H4 (cell line): ENCODE results near the gene CRELD2. TPM values are rescaled to one million over a fixed set of nuclear protein-coding genes. Genes with fewer than 3 reads are reported as not detected.

ENCODE experiments used
- DNase-seq: peaks from one replicate; pipeline ENCODE4 v3.0.0-alpha.2; 2015; ENCODE audit warnings: low spot score
- total RNA-seq: library from RNA; depleted of rRNA; stranded (reverse); fragments of >200 nt; shearing (Covaris generic); gene quantifications from 2 replicates; pipeline ENCODE4 v1.2.3, GENCODE V29; 2014

The CRELD2 gene
- total RNA-seq, 1 experiment from 2014 or later, result 95.9 TPM

DNA sequence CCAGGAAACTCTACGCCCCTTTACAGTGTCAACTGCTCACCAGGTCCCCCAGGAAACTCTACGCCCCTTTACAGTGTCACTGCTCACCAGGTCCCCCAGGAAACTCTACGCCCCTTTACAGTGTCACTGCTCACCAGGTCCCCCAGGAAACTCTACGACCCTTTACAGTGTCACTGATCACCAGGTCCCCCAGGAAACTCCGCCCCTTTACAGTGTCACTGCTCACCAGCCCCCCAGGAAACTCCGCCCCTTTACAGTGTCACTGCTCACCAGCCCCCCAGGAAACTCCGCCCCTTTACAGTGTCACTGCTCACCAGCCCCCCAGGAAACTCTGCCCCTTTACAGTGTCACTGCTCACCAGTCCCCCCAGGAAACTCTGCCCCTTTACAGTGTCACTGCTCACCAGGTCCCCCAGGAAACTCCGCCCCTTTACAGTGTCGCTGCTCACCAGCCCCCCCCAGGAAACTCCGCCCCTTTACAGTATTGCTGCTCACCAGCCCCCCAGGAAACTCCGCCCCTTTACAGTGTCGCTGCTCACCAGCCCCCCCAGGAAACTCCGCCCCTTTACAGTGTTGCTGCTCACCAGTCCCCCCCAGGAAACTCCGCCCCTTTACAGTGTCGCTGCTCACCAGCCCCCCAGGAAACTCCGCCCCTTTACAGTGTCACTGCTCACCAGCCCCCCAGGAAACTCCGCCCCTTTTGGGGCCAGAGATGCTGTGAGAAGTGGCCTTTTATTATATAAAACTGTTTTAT lies 26.8 kb downstream of the CRELD2 start:
- DNase-seq, result peak; percentile 28

DNA sequence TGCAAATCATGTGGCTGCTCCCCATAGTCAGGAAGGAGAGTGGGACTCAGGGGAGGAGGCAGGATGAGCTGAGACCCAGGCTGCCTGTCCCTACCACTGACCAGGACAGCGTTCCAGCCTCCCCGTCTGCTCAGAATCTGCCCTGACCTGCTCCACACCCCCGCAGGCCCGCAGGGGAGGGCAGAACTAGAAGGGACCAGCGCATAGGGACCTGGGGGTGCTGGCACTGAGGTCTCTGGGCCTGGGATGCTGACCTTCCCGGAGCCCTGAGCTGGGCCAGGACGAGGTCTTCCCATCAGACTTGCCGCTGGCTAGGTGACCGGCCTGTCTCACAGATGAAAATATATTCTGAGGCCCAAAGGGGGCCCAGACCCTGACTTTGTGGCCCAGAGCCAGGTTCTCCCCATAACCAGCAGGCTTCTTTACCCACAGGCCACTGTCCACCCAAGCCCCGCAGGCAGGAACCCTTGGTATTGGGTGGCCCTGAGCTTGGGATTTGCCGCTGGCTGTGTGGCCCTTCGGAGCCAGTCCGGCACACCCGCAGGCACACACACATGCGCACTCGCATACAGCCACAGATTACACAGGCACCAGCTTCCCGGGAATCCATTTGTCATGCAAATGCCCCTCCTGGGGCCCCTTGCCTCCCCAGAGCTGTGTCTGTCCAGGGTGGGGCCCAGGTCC lies 28.3 kb downstream of the CRELD2 start:
- DNase-seq, result no peak

DNA sequence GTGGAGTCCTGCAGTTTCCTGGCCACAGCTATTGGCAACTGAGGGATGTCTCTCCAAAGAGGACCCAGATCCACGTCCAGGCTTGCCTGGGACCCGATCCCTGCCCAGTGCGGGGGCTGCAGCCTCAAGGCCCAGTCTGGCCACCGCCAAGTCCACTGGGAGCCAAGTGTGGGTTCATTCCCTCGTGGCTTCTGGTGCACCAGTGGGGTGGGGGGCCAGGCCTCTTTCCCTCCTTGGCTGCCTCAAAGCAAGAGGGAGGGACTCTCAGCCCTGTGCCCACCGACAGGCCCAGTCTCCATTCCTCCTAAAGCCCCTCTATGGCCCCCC lies 28.8 kb downstream of the CRELD2 start:
- DNase-seq, result no peak

DNA sequence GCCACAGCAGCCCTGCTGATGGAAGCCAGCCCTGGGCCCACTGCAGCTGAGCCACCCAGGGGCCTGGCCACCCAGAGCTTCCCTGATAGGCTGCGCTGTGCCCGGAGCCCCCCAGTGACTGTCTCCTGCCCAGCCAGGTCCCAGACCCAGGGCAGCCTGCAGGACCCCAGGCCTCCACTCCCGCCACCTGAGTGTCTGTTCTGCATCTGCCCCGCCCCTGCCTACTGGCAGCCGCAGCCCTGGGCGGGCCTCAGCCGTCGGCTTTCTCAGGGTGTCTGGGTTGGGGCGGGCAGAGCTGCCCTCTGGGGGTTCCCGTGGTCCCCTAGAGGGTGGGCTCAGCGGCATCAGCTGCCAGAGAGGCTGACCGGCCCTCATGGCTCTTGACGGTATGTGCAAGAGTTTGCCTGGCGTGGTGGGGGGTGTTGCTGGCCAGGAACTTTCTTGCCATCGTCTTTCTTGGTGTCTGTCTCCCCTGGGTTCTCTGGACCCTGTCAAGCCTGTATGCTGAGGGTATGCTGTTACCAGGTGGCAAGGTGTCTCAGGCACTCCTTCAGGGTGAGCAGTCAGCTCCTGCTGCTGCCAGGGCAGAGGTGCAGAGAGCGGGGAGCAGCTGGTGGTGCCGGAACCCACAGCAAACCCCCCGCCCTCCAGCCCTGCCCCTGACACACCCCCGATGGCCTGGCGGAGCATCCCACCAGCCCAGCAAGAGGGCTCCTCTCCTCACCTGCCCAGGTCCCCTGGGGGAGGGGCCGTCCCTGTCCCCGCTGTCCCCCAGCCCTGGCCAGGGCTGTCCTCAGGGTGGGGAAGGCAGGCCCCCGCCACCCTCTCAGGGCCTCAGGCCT lies 29.9 kb downstream of the CRELD2 start:
- no peak for DNase-seq

DNA sequence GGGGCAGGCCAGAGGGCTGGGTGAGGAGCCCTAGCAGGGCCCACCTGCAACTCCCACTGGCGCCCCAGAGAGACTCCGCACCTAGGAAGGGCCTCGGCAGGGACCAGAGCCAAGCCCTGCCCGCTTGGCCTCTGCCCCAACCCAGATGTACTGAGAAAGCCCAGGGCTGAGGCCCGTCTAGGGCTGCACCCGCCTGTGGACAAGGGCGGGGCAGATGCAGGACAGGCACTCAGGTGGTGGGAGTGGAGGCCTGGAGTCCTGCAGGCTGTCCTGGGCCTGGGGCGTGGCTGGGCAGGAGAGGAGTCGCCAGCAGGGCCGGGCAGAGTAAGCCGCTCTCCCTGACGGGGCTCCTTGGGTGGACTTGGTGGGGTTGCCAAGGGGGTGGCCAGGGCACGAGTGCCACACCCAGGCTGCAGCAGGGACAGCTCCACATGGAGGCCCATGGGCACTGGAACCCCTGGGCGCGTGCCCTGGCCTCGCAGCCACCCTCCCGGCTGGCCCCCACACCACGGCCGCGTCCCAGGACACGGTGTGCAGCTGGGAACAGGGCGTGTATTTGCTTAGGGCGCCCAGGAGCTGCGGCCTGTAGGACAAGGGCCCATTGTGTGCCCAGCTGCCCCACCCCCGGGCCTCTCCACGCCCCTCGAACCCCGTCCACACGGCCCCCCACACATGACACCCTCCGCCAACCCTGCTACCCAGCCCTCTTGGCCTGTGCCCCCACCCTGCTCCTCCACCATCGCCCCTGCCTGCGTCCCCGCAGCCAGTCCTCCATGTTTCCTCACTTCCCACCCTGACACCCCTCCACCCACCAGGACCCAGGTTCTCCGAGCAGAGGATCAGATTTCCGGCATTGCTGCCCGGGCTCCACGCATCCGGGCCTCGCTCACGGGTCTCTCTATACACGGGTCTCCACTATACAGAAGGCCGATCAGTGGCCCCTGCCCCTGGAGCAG lies 30.8 kb downstream of the CRELD2 start:
- no peak for DNase-seq

DNA sequence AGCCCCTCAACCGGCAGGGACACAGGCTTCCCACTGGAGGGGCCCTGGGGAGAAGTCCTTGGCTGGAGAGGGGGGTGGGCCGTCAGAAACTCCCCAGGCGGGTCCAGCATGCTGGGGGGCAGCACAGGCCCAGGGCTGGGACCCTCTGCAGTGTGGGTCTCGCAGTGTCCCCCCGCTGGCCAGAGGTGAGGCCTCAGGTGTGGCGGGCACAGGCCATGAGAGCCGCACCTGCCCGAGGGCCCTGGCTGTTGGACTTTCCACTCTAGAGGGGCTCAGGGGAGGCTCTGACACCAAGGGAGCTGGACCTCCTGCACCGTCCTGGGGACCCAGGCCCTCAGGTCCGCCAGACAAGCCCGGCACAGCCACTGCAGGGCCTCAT lies 31.5 kb downstream of the CRELD2 start:
- no peak for DNase-seq

DNA sequence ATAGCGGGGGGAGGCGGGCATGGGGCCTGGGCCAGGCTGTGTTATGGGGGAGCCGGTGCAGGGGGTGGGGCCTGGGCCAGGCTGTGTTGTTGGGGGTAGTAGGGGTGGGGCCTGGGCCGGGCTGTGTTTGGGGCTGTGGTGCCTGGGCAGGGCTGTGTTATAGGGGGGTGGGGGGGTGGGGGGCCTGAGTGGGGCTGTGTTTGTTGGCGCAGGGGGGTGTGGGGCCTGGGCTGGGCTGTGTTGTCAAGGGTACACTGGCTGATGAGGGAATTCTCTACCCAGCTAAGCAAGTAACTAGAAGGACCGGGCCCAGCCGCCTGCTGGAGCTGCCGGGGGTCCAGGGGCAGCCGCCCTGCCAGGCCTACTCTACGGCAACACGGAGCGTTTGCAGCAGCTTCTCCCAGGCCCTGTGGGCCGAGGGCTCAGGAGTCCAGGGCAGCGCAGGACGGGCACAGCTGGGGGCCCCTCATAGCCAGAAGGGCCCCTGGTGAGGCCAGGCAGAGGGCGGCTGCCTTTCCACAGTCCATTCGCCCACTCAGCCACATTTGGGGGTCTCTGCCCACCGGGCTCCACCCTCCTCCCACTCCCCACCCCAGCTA lies 32.1 kb downstream of the CRELD2 start:
- no peak for DNase-seq

DNA sequence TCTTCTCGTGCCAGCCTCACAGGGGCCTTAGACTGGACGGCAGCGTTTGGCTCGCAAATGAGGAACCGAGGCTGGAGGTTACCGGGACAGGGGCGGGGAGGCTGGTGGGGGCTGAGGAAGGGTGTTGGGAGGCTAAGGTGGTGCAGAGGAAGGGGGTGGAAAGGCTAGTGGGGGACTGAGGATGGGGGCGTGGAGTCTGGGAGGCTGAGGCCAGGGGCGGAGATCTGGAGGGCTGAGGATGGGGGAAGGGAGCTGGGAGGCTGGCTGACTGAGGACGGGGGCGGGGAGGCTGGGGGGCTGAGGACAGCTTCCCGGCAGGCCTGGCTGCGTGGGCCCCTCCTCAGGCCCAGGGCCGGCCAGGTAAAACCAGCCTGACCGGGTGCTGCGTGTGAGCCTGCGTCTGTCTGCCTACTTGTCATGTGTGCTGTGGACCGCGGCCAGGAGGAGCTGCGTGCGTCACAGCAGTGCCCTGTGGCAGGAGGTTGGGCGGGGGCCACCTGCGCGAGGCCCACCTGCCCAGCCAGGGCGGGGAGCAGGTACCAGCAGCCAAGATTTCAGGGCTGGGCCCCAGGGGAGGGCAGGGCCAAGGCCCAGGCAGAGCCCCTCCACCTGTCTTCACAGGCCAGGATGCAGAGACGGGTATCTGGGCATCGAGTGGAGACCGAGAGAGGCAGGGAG lies 32.7 kb downstream of the CRELD2 start:
- DNase-seq, result no peak

DNA sequence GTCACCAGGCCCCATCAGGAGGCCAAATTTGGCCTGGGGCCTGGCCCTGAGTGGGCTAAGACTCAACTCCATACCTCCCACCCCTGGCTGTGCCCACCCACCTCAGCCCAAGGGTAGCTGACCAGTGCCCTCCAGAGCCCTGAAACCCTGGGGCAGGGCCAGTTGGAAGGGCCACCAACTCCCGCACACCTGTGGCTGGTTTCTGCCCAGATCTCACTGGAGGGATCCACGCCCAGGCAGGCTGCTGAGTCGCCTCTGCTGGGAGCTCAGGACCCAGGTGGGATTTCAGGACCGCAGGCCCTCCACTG lies 33.2 kb downstream of the CRELD2 start:
- DNase-seq, result no peak

DNA sequence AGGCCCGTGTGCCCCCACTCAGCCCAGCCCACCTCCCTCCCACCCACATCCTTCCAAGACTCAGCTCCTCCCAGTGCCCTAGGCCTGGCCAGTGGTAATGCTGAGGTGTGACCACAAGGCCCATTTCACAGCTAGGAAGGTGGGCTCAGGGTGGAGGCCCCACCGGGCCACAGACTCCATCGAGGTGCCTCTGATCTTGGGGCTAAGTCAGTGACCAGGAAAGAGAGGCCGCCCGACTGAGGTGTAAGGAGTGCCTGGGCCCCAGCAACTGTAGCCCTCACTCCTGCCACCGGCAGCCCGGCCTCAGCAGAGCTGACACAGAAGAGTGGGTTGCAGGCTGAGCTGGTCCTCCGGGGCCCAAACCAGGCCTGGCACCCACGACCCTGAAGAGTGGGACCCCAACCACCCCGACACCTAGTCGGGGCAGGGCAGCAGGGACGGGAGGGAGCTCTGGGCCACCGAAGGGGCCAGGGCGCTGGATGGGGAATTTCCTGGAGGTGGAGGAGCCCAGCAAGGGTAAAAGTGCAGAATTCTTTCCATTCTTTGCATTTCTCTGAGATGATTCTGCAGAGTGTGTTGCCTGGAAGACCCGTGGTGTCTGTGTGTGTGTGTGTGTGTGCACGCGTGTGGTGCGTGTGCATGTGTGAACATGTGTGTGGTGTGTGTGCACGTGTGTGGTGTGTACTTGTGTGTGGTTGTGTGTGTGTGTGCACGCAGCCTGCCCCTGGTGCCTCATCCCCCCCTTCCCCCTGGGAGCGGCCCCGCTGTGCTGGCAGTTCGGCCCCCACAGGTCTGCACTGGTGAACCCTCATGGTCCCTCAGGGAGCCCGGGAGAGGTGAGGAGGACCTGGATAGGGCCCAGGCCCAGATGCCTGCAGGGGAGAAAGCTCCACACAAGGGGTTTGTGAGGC lies 33.8 kb downstream of the CRELD2 start:
- no peak for DNase-seq

DNA sequence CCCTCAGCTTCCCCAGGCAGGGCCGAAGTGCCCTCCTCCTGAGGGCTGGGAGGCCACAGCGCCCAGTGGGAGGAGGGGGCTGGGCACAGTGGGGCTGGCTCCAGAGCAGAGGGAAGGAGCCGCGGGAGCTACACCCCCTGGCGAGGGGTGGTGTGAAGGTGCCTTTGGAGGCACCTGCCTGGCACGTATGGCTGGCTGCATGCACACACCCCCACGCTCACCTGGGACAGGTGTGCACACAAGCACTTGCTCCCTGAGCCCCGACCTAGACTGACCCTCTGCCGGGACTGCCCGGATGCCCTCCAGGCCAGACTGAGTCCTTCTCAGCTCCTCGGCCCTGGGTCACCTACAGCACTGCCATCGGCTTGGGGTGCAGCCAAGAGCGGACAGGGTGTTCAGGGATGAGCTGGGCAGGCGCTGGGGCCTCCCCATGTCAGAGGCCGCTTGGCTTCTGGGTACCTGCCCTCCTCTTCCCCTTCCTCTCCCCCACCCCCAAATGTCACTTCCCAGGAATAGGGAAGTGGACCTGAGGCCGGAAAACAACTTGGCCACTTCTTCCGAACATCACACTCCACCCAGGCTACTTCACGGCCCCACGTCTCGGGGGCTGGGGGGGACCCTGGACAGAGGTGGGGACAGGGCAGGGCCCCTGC lies 34.7 kb downstream of the CRELD2 start:
- no peak for DNase-seq

DNA sequence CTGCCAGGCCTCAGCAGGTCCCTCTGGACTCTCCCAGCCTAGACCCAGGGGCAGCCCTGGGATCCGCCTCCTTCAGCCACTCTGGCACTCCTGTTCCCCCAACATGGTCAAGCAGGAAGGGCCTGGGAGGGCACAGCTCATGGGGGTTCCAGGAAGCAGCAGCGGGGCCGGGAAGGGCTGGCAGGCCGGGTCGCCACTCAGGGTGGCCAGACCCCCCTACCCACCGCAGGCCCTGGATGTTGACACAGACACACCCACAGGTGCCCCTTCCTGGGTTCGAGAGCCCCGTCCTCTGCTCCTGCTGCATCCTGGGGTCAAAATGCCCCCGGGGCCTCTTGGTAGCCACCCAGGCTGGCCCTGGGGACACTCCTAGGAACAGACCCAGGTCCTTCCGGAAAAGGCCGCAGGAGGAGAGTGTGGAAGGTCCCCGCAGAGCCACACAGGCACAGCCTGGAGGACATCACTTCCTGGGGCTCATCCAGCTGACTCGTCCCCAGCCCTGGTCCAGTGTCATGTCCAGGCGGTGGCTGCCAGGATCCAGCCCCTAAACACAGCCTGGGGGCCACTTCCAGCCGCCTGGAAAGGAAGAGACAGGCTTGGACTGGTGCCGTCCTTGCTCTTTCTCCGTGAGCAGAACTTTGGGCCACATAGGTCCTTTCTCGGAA lies 35.4 kb downstream of the CRELD2 start:
- no peak for DNase-seq

DNA sequence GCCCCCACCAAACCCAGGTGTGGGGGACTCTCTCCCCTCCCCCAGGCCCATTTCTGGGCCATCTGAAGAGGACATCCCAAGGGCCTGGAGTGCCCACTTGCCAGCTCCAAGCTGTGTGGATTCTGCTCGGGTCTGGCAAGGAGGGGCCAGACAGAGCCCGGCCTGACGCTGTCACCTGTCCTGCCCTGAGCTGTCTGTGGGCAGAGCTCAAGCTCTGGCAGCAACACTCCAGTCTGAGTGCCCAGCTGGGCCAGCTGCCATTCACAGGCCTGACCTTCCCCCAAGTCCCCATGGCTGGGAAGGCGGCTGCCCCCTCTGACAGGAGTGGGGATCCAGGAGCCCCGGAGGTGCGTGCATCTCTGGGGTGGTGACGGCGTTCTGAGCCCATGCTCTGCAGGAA lies 35.9 kb downstream of the CRELD2 start:
- no peak for DNase-seq

DNA sequence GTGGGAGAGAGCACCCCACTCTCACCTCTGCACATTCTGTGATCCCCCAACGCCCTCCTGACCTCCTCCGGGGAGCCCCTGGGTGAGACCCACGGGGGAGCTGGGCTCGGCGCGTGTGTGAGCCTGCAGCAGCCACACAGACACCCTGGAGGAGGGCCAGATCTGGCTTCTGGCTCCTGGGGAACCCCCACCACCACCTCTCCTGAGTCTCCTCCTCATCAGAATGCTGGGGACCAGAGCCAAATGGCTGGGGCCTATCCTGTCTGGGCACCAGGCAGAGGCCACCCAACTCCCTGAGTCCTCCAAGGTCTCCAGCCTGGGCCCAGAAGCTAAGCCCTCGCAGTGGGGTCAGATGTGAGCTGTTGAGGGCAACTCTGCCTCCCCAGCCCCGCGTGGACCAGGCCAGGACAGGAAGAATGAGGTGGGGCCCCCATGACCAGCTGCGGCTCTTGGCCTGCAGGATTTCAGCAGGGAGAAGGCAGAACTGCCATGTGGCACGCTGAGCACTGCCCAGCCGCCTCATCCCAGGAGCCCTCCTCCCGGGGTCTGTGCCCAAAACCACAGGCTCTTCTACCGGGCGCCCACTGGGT lies 36.7 kb downstream of the CRELD2 start:
- no peak for DNase-seq

DNA sequence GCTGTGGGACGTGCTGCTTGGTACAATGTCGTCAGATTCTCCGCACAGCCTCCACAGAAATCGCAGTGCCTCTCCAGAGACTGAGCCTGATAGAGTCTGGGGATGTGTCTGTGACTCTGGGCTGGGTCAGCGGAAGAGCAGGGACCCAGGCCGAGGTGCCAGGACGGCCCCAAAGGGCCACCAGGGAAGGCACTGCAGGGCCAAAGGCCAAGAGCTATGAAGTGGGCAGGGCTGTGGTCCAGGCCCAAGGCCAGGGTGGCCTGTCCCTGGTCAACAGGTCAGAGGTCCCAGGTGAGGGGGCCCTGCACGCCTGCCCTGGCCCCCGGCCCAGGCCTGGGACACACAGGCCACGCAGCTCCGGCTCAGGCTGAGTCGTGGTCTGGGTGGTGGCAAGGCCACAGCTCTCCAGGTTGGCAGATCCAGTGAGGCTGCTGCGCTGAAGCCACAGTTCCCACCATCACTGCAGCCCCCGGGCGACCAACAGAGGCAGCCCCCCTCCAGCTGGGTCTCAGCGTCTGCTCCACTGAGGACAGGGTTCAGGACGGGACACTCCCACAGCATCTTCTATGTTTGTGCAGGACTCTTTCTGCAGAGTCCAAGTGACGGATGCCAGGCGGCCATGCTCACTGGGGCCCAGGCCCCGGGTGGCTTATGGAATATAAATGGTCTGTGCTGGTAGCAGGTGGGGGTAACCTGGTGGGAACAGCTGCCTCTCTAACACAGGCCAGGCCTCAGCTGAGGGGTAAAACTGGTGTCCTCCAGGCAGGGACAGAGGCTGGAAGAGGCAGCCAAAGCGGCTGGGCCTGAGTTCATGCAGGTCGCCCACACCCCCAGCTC lies 37.4 kb downstream of the CRELD2 start:
- DNase-seq, result no peak

DNA sequence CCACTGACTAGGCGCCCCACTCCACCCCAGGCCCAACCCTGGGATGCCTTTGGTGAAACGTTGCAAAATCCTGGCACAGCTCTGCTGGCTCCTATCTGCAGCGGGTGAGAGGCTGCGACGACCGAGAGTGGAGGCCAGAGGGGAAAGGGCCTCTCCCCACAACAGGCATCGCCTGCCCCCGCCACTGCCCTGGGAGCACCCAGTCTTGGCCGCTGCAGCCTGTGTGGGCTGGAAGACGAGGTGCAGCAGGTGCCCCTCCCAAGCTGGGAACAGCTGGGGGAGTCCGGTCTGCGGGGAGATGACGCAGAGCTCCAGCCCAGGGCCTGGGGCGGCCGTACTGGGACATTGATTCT lies 38.0 kb downstream of the CRELD2 start:
- DNase-seq, result no peak
